ENCODE data around the gene RAD18.

The RAD18 gene

DNA sequence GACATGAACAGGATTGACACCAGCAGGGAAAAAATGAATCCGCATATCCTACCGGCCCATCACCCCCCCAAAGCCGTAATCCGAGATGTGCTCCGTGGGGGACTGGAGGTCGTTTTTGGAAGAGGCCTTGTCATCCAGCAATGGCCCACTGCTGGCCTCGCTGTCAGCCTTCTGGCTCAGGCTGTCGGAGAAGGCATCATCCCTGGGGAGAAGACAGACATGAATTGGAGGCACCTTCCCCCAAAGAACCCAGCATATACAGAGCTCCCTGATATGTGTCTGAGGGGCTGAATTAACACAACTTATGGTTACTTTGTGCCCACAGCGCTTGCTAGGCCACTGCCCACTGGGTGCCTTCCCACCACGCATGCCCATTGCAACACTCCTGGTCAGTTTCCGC is 29.6 kb upstream of the RAD18 start:
- no peak for ATAC-seq
- TF ChIP-seq RARB (CRISPR knock-in tag; IDR thresholded peaks at IDR 0.05) = no peak
- TF ChIP-seq CSDC2 (CRISPR knock-in tag; IDR thresholded peaks at IDR 0.05) = no peak
- TF ChIP-seq GLIS3 (CRISPR knock-in tag; IDR thresholded peaks at IDR 0.05) = no peak
- TF ChIP-seq ESRRG (CRISPR knock-in tag; IDR thresholded peaks at IDR 0.05) = no peak
- TF ChIP-seq ZNF565 (CRISPR knock-in tag; conservative IDR thresholded peaks at IDR 0.05; ENCODE audit: low read depth) = no peak
- no peak for TF ChIP-seq ZNF70 (CRISPR knock-in tag; IDR thresholded peaks at IDR 0.05)
- no peak for TF ChIP-seq ZFP3 (CRISPR knock-in tag; IDR thresholded peaks at IDR 0.05)
- TF ChIP-seq TSHZ2 (CRISPR knock-in tag; IDR thresholded peaks at IDR 0.05) = no peak
- TF ChIP-seq CSRNP3 (CRISPR knock-in tag; IDR thresholded peaks at IDR 0.05) = no peak
- no peak for TF ChIP-seq ZC3H10 (CRISPR knock-in tag; IDR thresholded peaks at IDR 0.05)

- no peak for ATAC-seq
- TF ChIP-seq SNAI2 (CRISPR knock-in tag; IDR thresholded peaks at IDR 0.05) = no peak
- TF ChIP-seq GLIS3 (CRISPR knock-in tag; IDR thresholded peaks at IDR 0.05) = no peak
- TF ChIP-seq ZFP30 (CRISPR knock-in tag; IDR thresholded peaks at IDR 0.05) = no peak
- TF ChIP-seq ZC3H10 (CRISPR knock-in tag; IDR thresholded peaks at IDR 0.05) = no peak
- TF ChIP-seq ZNF565 (CRISPR knock-in tag; conservative IDR thresholded peaks at IDR 0.05; ENCODE audit: low read depth) = no peak
- no peak for TF ChIP-seq ZNF8 (CRISPR knock-in tag; IDR thresholded peaks at IDR 0.05)
- TF ChIP-seq POU6F1 (CRISPR knock-in tag; IDR thresholded peaks at IDR 0.05; ENCODE audit: borderline replicate concordance, low read depth) = no peak
- TF ChIP-seq BACH2 (CRISPR knock-in tag; IDR thresholded peaks at IDR 0.05; ENCODE audit: borderline replicate concordance) = no peak
- no peak for TF ChIP-seq TOX (CRISPR knock-in tag; IDR thresholded peaks at IDR 0.05; ENCODE audit: borderline replicate concordance)
- TF ChIP-seq ZFP3 (CRISPR knock-in tag; IDR thresholded peaks at IDR 0.05) = no peak
- TF ChIP-seq PPARA (CRISPR knock-in tag; IDR thresholded peaks at IDR 0.05; ENCODE audit: borderline replicate concordance) = no peak
- no peak for TF ChIP-seq CSRNP3 (CRISPR knock-in tag; IDR thresholded peaks at IDR 0.05)
- TF ChIP-seq TCF4 (CRISPR knock-in tag; IDR thresholded peaks at IDR 0.05; ENCODE audit: borderline replicate concordance) = no peak
- no peak for TF ChIP-seq ARNTL (CRISPR knock-in tag; IDR thresholded peaks at IDR 0.05; ENCODE audit: borderline replicate concordance, low read depth)
- TF ChIP-seq RARB (CRISPR knock-in tag; IDR thresholded peaks at IDR 0.05) = no peak
- no peak for TF ChIP-seq TSHZ2 (CRISPR knock-in tag; IDR thresholded peaks at IDR 0.05)
- TF ChIP-seq ESRRG (CRISPR knock-in tag; IDR thresholded peaks at IDR 0.05) = no peak
- TF ChIP-seq CSDC2 (CRISPR knock-in tag; IDR thresholded peaks at IDR 0.05) = no peak
Observed at GRCh38 chr3:8992199-8992598, 28.9 kb upstream of the RAD18 start.

Data from SK-N-SH treated with all-trans-retinoic acid at 6 μM for 48 hours (cell line).